Cardiac fibroblast (primary cell): Measurements from ENCODE around the gene RFPL3.
"Not testable (repeated sequence)": the region's sequence is repeated elsewhere in the genome, so short reads cannot be mapped to it uniquely, and the experiment has no call there.

Experiments
- DNase-seq, 2 donors: peaks; one replicate each; pipeline versions ENCODE4 v3.0.0 to v3.0.0-alpha.2; 2010; ENCODE audit warnings: low read depth in 2 of 2
- H3K4me3 ChIP-seq, 2 donors: replicated peaks in 1 of 2; 1 replicate in 1 of 2; 2 replicates in 1 of 2; pipeline ENCODE4 v1.5.1; 2011; ENCODE audit warnings: low read depth in 2 of 2, low read length in 2 of 2, mild to moderate bottlenecking in 2 of 2, moderate library complexity in 1 of 2
- TF ChIP-seq, protein P1 (sequence below): IDR thresholded peaks from one replicate; pipeline ENCODE4 v1.5.1; 2011; ENCODE audit warnings: low read depth, mild to moderate bottlenecking, low read length, inconsistent platforms

The RFPL3 gene

GRCh38 chr22:32357567-32357966 lies at the start of gene RFPL3:
Gene RFPL3, plus strand, starts transcription at chr22:32357867. Its CDS starts 205 bp downstream, at chr22:32358072.
- not testable (repeated sequence) for DNase-seq, H3K4me3 ChIP-seq

DNA sequence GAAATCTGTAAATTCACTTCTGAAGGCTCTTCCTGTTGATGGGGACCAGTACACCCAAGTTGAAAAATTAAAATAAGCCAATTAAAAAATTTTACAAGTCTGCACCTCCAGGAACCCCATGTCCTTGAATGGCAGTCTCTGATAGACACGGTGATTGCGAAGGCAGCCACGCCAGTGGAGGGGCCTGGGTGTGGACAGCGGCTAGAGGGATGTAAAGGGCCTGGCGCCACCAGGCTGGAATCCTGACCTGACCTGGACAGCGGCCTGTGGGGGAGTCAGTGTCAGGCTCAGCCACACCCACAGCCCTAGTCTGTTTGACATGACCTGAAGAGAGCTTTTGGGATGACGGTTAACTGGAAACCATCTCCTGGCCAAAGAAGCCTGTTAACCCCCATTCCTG lies 49.5 kb upstream of the RFPL3 start:
- TF ChIP-seq, protein P1, sequence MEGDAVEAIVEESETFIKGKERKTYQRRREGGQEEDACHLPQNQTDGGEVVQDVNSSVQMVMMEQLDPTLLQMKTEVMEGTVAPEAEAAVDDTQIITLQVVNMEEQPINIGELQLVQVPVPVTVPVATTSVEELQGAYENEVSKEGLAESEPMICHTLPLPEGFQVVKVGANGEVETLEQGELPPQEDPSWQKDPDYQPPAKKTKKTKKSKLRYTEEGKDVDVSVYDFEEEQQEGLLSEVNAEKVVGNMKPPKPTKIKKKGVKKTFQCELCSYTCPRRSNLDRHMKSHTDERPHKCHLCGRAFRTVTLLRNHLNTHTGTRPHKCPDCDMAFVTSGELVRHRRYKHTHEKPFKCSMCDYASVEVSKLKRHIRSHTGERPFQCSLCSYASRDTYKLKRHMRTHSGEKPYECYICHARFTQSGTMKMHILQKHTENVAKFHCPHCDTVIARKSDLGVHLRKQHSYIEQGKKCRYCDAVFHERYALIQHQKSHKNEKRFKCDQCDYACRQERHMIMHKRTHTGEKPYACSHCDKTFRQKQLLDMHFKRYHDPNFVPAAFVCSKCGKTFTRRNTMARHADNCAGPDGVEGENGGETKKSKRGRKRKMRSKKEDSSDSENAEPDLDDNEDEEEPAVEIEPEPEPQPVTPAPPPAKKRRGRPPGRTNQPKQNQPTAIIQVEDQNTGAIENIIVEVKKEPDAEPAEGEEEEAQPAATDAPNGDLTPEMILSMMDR, result no peak
- no peak overlapping the region for H3K4me3 ChIP-seq

DNA sequence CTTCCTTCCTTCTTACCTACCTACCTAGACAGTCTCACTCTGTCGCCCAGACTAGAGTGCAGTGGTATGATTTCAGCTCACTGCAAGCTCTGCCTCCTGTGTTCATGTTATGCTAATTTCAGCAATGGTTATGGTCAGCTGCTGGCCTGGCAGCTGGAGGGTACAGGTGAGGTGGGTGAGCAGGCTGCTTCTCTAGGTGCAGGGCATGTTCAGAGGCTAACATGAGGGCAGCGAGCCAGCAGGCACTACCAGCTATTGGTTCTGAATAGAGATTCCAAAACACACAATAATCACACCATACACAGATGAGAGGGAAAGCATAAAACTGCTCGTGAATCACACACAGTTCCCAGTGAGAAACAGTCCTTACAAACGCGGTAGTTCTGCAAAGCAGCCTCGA lies 48.7 kb upstream of the RFPL3 start:
- H3K4me3 ChIP-seq, result no peak overlapping the region
- TF ChIP-seq, protein P1, result no peak
- DNase-seq, result no peak

More for the DNA sequence above, 49.5 kb upstream of the RFPL3 start:
- no peak for DNase-seq

- TF ChIP-seq, protein P1, result no peak
- no peak overlapping the region for H3K4me3 ChIP-seq
- DNase-seq, result no peak
Measured at GRCh38 chr22:32309585-32310251, 47.9 kb upstream of the RFPL3 start.

DNA sequence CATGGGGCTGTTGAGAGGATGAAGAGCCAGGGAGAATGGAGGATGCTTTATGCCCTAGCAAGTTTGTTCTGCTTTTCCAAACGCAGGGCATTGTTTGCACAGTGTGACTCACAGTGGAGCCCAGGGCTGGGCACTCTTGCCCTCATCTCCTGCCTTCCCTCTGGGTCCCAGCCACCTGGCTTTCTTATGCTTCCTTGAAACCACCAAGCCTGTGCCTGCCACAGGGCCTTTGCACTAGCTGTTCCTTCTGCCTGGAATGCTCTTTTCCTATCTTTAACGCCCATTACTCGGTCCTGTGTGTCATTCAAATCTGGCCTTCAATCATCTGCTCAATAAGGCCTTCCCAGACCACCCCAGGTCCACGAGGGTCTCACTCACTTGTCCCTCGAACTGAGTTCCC lies 46.9 kb upstream of the RFPL3 start:
- no peak overlapping the region for H3K4me3 ChIP-seq
- no peak for DNase-seq
- TF ChIP-seq, protein P1, result no peak

DNA sequence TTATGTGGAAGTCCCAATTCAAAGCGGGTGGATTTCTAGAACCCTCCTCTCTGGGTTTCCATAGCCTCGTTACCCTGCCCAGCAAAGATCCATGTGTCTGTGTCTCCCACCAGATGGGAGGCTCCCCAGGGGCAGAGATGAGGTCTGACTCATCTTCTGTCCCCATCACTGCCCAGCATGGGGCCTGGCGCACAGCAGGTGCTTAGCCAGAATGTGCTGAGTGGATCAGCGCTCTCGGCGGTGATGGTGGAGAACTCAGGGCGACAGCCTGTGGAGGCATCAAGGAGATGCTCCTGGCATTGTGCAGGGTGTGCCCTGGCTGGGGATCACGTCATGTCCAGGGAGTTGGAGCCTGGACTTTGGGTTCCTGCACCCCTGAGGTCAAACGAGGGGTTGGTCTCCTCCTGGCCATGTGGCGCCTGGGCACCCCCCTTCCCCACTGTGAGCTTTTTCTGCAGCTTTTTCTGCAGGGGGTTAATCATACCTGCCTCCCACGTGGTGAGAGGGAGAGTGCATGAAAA lies 46.1 kb upstream of the RFPL3 start:
- DNase-seq, result no peak
- TF ChIP-seq, protein P1, result no peak
- no peak overlapping the region for H3K4me3 ChIP-seq

- no peak overlapping the region for H3K4me3 ChIP-seq
- DNase-seq, result no peak
- TF ChIP-seq, protein P1, result no peak
Measured at GRCh38 chr22:32312748-32313147, 44.9 kb upstream of the RFPL3 start.
